ENCODE measurements around the gene WNT3A. TPM values are rescaled to one million over a fixed set of nuclear protein-coding genes. Genes with fewer than 3 reads are reported as not detected.
"Not testable (repeated sequence)": the region's sequence is repeated elsewhere in the genome, so short reads cannot be mapped to it uniquely, and the experiment has no call there.

WNT3A gene
- total RNA-seq, 2 donors from 2014 or later = not detected

DNA sequence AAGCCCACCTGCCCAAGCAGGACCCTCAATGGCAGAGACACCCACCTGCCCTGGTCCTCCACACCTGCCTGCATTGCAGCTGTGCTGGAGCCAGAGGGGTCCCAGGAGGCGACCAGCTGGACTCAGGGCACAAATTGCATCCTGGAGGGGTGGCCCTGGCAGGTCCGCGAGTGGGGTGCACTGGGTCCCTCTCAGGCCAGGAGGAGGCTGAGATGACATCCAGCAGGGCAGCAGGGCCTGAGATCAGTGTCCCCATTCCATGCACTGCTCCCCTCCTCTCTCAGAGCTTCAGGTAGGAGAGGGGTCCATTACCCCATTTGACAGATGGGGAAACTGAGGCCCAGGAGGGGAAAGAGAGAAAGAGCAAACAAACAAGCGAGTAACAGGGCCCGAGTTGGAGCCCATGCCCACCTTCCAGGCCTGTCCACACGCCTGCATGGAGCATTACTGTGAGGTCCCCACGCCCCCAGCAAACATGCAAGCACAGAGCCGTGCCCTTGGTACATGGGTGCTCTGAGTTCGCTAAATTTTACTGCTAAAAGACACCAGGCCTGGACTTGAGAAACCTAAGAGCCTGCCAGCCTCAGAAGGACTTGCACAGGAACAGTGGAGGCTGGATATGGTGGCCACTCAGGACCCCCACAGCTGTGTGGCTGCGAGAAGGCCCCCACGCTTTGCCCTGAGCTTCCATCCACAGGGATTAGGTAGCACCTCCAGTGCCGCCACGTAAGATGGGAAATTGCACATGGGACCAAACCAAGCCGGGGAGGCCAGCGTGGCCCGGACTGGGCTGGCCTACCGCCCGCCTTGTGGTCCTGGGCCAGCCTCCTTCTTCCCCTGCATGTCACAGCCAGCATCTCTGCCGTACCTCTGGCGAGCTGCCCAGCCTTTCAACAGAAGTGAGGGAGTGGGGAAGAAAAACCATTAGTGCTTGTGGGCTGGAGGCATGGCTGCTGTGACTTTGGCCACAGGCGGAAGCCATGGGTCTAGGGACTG, 7.4 kb downstream of the WNT3A start:
- H3K27me3 Mint-ChIP-seq = peaks cover 11% of the 10 kb centered on the region
- H3K4me3 Mint-ChIP-seq = no peak overlapping the region
- H3K27ac Mint-ChIP-seq = no peak overlapping the region
- H3K36me3 Mint-ChIP-seq (ENCODE audit: low read depth) = no peaks in the 10 kb centered on the region
- ATAC-seq (replicated peaks) = no peak
- H3K9me3 Mint-ChIP-seq = no peaks in the 10 kb centered on the region
- no peaks in the 10 kb centered on the region for H3K4me1 Mint-ChIP-seq

DNA sequence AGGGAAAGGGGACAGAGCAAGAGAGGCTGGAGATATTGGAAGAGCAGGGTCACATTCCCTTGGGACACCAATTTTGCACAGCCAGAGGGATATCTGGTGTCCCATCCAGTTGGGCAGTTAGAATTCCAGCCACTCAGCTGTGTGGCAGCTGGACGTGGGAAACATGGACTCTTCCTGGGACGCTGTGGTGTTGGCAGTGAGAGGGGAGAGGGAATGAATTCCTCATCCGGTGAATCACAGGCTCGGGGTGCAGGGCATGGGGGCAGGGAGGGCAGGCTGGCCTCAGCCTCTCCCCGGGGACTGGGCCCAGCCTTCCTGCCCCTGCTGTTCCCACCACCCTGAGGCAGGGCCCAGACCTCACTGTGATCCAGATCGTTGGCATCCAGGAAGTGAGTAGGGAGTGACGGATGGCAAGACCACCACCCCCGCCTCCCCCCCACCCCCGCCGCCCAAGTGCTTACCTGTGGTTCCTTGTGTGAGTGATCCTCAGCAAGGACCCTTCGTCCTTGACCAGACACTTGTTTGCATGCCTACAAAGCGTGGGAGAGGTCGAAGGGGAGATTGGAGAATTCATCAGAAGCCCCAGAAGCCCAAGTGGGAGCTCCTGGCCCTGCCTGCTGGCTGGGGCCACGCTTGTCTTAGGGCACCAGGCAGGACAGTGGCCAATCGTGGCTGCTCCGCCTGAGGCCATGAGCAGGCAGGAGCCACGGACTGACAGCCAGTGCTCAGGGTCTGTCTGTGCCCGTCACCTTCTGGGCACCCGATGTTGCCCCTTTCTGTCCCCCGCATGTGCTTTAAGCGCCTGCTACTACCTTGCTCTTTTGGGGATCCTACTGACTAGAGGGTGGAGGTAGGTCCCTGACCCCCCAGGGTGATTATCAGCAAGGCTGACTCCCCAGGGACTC, 8.7 kb downstream of the WNT3A start:
- ATAC-seq (replicated peaks) = no peak
- Mint-ChIP-seq H3K27me3 (peaks cover 4% of the 10 kb centered on the region), H3K36me3 (ENCODE audit: low read depth) (no peaks in the 10 kb centered on the region), H3K4me3 (no peak overlapping the region), H3K27ac (no peak overlapping the region), H3K9me3 (no peaks in the 10 kb centered on the region), H3K4me1 (no peaks in the 10 kb centered on the region)

DNA sequence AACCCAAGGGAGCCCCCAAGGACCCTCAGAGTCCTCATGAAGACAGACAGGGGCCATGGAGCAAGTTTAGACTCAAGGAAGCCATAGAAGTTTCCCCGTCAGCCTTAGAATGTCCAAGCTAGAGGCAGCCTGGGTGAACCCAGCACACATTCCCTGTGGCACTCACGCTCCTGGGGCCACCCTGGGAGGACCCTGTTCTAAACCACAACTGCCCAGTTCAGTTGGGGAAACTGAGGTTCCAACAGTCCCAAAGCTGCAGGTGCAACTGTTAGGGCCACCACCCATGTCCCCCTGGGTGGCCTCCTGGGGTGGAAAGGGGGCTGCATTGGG, 9.3 kb downstream of the WNT3A start:
- no peak overlapping the region for H3K27ac Mint-ChIP-seq
- H3K36me3 Mint-ChIP-seq (ENCODE audit: low read depth) = no peaks in the 10 kb centered on the region
- no peaks in the 10 kb centered on the region for H3K9me3 Mint-ChIP-seq
- H3K27me3 Mint-ChIP-seq = peaks cover 4% of the 10 kb centered on the region
- H3K4me3 Mint-ChIP-seq = no peak overlapping the region
- no peak for ATAC-seq (replicated peaks)
- H3K4me1 Mint-ChIP-seq = no peaks in the 10 kb centered on the region

DNA sequence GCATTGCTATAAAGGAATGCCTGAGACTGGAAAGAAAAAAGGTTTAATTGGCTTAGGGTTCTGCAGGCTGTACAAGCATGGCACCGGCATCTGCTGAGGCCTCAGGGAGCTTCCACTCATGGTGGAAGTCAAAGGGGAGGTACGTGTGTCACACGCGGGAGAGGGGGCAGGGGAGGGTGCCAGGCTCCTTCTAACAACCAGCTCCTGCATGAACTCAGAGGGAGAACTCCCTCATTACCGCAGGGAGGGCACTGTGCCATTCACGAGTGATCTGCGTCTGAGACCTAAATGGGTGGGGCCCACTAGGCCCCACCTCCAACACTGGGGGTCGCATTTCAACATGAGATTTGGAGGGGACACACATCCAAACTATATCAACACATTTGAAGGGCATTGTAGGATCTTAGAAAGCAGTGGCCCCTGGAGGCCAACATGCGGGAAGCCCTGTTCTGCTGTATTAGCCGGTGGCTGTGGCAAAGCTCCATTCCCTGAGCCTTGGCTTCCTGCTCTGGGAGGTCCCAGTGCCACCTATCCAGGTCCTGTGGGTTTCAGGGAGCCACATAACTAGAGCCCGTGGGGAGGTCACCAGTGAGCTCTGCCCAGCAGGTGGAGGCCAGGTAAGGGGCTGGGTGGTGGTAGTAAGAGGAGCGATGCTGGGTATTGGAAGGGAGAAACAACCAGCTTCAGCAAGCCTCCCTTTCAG, 10.0 kb downstream of the WNT3A start:
- Mint-ChIP-seq H3K27ac (no peak overlapping the region), H3K36me3 (ENCODE audit: low read depth) (no peaks in the 10 kb centered on the region), H3K4me1 (no peaks in the 10 kb centered on the region), H3K27me3 (no peaks in the 10 kb centered on the region), H3K4me3 (no peak overlapping the region), H3K9me3 (no peaks in the 10 kb centered on the region)
- ATAC-seq (replicated peaks) = no peak

- Mint-ChIP-seq H3K9me3 (no peaks in the 10 kb centered on the region), H3K4me3 (no peak overlapping the region), H3K27ac (no peak overlapping the region), H3K4me1 (no peaks in the 10 kb centered on the region), H3K27me3 (no peaks in the 10 kb centered on the region), H3K36me3 (ENCODE audit: low read depth) (no peaks in the 10 kb centered on the region)
- no peak for ATAC-seq (replicated peaks)
Measured at GRCh38 chr1:228017356-228018124, 10.7 kb downstream of the WNT3A start.

DNA sequence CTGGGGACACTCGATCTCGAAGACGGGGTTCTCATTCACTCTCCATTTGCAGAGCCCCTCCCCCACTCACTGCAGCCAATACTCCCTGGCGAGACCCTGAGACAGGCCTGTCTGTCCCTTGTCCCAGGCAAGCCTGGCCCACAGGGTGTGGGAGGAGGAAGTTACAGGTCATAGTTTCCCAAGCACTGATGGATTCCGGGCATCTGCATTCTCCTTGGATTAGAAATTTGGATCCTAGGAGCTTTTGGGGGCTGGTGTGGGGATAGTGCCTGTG, 11.3 kb downstream of the WNT3A start:
- peaks cover under 1% of the 10 kb centered on the region for H3K4me1 Mint-ChIP-seq
- H3K9me3 Mint-ChIP-seq = no peaks in the 10 kb centered on the region
- H3K36me3 Mint-ChIP-seq (ENCODE audit: low read depth) = no peaks in the 10 kb centered on the region
- H3K27ac Mint-ChIP-seq = no peak overlapping the region
- H3K4me3 Mint-ChIP-seq = no peak overlapping the region
- no peak for ATAC-seq (replicated peaks)
- peaks cover under 1% of the 10 kb centered on the region for H3K27me3 Mint-ChIP-seq

DNA sequence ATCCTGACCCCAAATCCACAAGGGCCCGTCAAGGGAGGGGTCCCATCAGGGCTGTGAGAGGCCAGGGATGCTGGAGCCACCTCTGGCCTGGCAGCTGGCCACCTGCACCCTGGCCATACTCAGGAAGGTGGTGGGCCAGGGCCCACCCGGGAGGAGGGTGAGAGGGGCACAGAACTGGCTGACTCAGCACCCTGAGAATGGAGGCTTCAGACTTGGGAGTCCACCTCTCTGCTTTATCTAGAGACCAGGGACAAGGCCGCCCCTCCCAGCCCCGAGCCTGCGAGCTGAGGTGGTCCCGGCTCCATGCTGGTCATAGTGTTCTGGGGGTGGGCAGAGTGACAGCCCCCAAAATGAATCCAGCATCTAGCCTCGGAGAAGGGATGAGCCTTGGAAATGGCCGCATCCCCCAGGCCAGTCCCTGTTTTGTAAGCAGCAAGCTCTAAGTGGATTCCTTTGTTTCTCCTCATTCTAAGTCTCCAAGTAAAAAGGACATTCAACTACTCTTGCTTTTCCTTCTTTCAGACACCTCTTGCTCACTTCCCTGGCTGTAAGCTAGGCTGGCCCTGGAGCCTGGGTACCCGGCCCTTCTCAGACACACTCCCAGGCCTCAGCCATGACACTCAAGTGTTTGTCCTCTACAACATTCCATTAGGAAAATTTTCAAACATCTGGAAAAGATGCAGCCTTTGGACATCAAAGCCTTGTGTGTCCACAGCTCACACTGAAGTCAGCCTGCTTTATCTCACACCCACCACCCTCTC, 12.3 kb downstream of the WNT3A start:
- Mint-ChIP-seq H3K27ac (no peak overlapping the region), H3K4me1 (peaks cover 4% of the 10 kb centered on the region), H3K36me3 (ENCODE audit: low read depth) (no peaks in the 10 kb centered on the region), H3K4me3 (no peak overlapping the region), H3K9me3 (no peaks in the 10 kb centered on the region), H3K27me3 (peaks cover 4% of the 10 kb centered on the region)
- no peak for ATAC-seq (replicated peaks)

DNA sequence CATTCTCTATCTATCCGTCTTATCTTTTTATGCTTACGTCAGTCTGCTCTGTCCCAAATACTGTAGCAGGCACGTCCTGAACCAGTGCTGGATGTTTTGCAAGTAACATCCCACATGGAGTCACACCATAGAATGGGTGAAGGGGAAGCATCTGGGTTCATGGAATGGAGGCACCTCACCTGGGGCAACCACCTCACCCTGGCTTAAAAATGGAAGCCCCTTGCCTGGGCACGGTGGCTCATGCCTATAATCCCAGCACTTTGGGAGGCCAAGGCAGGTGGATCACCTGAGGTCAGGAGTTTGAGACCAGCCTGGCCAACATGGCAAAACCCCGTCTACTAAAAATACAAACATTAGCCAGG, 12.9 kb downstream of the WNT3A start:
- H3K4me3 Mint-ChIP-seq; H3K27ac Mint-ChIP-seq; H3K36me3 Mint-ChIP-seq (ENCODE audit: low read depth); H3K9me3 Mint-ChIP-seq; H3K27me3 Mint-ChIP-seq; H3K4me1 Mint-ChIP-seq; ATAC-seq (replicated peaks): not testable (repeated sequence)

DNA sequence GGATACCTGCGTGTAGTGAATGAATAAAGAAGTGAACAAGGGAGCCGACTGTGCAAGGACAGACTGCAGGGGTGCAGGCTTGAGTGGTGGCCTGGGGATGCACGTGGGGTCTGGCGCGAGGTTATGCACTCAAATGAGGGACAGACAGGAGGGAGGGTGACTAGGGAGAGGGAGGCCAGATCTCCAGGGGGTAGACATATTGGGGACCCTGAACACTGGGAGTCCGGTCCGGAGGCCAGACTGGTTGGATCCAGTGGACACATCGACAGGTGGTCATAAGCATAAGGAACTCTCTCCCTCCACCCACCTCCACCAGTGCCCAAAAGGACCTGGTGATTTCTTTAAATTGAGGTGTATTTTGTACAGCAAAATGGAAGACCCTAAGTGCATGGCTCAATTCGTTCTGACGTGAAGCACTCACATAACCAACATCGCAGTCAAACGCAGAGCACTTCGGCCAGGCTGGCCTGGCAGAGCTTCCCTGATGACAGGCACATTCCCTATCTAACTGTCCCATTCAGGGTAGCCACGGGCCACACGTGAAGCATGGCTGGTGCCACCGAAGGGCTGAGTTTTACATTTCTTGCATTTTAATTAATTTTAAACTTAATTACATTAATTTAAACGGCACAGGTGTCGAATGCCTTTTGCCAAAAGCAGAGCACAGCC, 14.0 kb downstream of the WNT3A start:
- Mint-ChIP-seq H3K27me3 (peaks cover 4% of the 10 kb centered on the region), H3K36me3 (ENCODE audit: low read depth) (no peaks in the 10 kb centered on the region), H3K4me3 (no peak overlapping the region), H3K4me1 (peaks cover 4% of the 10 kb centered on the region), H3K27ac (no peak overlapping the region), H3K9me3 (no peaks in the 10 kb centered on the region)
- ATAC-seq (replicated peaks) = no peak

DNA sequence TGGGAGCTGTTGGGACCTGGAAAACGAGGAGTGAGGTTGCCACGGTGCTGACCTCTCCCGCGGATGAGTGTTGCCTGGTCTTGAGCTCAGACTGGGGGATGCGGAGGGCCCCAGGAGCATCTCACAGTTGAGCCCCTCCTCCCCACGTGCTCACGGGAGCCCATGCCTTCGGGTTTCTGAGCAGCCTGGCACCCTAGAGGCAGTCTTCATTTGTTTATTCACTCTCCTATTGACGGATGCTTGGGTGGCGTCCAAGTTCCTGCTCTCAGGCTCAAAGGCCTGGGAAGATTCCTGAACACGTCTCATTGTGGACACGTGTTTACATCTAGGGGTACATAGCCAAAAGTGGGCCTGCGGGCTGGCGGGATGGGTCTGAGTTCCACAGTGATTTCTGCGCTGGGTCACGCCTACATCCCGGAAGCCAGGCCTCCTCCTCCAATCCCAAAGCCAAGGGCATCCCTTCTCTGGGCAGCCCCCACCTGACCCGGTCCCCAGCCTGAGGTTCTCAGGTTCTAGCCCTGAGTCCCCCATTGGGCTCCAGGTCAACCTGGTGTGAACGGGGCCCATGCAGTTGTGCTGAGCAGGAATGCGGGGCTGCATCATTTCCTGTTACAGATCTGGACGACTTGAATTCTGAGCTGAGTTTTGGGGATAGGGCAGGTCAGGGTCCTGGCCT, 14.7 kb downstream of the WNT3A start:
- ATAC-seq (replicated peaks) = no peak
- Mint-ChIP-seq H3K36me3 (ENCODE audit: low read depth) (no peaks in the 10 kb centered on the region), H3K27ac (no peak overlapping the region), H3K9me3 (no peaks in the 10 kb centered on the region), H3K27me3 (peaks cover 4% of the 10 kb centered on the region), H3K4me3 (no peak overlapping the region), H3K4me1 (peaks cover 4% of the 10 kb centered on the region)

GRCh38 chr1:228022571-228023293, 15.9 kb downstream of the WNT3A start:
- Mint-ChIP-seq H3K9me3 (no peaks in the 10 kb centered on the region), H3K4me3 (no peak overlapping the region), H3K36me3 (ENCODE audit: low read depth) (no peaks in the 10 kb centered on the region), H3K4me1 (peaks cover 4% of the 10 kb centered on the region), H3K27me3 (peaks cover 4% of the 10 kb centered on the region), H3K27ac (no peak overlapping the region)
- no peak for ATAC-seq (replicated peaks)

DNA sequence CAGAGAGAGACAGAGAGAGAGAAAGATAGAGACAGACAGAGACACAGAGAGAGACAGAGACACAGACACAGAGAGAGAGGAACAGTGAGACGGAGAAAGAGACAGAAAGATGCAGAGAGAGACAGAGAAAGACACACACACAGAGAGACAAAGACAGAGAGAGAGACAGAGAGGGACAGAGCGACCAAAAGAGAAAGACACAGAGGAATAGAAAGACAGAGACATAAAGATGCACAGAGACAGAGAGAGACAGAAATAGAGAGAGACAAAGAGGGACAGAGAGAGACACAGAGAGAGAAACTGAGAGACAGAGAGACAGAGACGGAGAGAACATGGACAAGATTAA, 16.5 kb downstream of the WNT3A start:
- no peaks in the 10 kb centered on the region for H3K9me3 Mint-ChIP-seq
- no peaks in the 10 kb centered on the region for H3K36me3 Mint-ChIP-seq (ENCODE audit: low read depth)
- no peak overlapping the region for H3K27ac Mint-ChIP-seq
- H3K4me1 Mint-ChIP-seq = peaks cover 4% of the 10 kb centered on the region
- no peak overlapping the region for H3K4me3 Mint-ChIP-seq
- H3K27me3 Mint-ChIP-seq = peaks cover 4% of the 10 kb centered on the region
- no peak for ATAC-seq (replicated peaks)

All from activated T-helper 17 cell treated with anti-CD3 and anti-CD28 coated beads, Interleukin-2, amount 50 U/mL, for 72 hours (primary cell).